Ureter (tissue), 1 donor: Measurements from ENCODE around the gene WDR5. TPM values are rescaled to one million over a fixed set of nuclear protein-coding genes. Genes with fewer than 3 reads are reported as not detected.

Experiments
- DNase-seq: peaks from one replicate; pipeline ENCODE4 v3.0.0-alpha.2; 2020; ENCODE audit warnings: low spot score
- total RNA-seq: library from RNA; stranded (reverse); gene quantifications from one replicate; pipeline ENCODE4 v1.2.4, GENCODE V29; 2023
- donor health status: DM: yes; HTN: yes; CAD: no.

The WDR5 gene
- total RNA-seq, 1 donor from 2014 or later = 30.6 TPM

DNA sequence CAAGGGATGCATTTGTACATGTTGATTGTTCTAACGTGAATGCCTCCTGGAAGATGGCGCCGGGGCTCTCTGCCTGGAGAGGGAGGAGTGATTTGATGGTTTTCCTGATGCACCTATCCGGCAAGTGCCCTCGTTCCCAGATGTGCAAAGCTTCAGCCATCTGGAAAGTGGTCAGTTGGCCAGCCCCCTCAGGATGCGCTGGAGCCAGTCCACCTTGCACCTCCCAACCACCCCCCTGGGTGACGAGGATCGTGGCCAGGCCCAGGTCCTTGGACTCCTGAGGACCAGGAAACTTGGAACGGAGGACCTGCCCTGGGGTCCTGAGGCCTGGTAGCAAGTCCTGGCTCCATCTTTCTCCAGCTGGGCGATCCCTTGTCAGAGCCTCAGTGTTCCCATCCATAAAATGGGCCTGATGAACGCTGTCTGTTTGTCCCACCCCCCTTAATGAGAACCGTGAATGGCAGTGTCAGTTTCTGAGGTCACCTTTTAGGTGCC, 52.1 kb downstream of the WDR5 start:
- no peak for DNase-seq

DNA sequence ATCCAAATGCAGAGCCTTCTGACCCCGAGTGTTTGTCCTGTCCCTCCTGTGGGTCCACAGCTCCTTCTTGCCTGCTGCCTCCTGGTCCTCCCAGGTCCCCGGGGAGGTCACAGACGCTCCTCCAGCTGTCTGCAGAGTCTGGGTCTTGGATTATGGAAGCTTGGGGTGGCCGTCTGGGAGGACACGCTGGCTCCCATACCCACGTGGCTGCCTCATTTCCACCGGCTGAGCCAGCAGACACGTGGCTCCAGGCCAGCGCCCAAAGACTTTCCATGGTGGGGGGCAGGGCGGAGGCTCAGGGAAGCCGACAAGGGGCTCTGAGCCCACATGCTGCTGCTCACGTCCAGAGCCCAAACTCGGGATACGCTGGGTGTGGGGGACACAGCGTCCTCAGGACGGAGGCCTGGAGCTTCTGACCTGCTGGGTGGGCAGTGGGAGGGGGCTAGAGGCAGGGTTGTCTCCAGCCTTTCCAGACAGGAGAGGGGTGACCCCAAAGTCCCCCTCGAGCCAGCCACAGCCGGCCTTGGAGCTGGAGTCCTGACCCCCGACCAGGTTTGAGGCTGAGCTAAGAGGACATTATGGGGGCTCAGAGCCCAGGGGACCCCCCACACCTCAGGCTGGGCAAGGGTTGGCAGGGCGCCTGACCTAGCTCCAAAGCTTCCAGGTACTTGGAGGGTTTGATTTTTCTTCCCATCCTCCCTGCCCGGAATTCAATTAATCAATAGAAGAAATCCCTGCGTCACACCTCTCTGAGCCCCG, 52.7 kb downstream of the WDR5 start:
- no peak for DNase-seq

DNA sequence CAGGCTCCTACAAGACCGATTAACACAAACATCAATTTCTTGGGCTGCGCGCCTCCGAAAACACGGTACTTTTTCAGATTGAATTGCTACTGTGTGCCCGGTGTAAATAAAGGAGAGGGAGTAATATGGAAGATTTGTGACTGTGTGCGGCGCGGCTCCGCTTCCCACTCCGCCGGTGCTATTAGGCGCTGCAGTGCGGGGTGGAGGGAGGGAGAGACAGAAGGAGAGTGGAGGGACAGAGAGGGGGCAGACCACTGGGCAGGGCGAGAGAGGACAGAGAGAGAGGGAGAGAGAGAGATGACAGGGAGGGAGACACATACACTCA, 53.2 kb downstream of the WDR5 start:
- DNase-seq = no peak

DNA sequence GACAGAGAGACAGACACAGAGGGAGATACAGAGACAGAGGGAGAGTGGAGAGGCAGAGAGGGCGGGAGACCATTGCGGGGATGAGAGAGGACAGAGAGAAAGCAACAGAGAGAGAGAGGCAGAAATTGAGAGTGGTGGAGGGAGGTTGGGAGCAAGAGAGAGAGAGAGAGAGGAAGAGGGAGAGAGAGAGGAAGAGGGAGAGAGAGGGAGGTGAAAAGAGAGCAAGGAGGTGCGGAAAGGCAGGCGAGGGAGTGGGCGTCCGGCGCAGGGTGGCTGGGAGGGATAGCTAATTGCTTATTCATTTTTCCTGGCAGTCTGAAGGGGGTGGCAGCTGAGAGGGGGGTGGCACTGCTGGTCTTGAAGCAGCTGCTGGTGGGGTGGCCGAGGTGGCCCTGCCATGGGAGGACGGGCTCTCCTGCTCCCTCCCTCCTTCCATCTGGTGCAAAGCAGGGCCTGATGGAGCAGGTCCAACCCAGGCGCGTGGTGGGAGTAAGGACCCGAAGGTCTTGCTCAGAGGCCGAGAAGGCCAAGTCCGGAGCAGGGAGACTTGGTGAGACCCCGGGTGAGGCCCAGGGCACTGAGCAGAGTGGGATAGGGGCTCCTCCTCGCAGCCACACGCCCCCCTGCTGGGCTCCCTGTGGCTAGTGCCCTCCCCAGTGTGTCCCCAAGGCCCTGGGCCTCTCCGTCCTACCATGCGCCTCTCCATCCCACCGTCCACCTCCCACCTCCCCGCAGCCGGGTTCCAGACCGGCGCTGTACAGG, 53.8 kb downstream of the WDR5 start:
- no peak for DNase-seq

DNA sequence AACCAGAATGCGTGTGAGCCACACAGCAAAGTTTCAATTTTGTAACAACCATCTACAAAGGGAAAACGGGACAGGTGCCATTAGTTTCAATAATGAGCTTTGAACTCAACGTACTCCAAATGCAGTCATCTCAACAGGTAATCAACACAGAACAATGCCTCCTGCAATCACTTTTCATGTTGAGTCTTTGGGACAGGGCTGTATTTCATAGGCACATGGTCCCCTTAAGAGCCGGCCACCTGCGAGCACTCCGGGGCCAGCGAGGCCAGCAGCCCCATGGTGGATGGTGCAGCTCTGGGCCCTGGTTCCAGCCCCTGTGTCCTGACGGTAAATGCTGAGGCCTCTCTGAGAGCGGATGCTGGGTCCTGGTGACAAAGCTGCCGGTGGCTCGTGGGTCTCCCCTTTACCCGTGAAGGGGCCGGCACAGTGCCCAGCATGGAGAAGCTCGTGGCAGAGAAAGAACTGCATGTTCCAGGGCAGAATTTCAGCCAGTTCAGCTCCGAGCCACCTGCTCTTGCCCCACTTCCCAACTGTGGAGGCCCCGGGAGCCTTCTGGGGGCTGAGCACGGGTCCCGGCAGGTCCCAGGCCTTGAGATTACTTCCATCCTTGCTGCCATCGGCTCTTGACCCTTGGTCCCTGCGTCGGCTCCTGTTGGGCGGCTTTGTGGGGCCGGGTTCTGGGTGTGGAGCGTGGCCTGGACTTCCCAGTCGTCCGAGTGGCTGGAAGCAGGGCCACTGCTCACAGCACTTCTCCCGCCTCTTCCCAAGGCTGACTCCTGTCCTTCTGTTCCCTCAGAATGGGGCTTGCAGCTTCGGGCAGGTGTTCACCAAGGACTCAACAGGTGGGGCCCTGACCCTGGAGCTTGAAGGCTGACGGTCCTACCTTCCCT, 54.6 kb downstream of the WDR5 start:
- no peak for DNase-seq

DNA sequence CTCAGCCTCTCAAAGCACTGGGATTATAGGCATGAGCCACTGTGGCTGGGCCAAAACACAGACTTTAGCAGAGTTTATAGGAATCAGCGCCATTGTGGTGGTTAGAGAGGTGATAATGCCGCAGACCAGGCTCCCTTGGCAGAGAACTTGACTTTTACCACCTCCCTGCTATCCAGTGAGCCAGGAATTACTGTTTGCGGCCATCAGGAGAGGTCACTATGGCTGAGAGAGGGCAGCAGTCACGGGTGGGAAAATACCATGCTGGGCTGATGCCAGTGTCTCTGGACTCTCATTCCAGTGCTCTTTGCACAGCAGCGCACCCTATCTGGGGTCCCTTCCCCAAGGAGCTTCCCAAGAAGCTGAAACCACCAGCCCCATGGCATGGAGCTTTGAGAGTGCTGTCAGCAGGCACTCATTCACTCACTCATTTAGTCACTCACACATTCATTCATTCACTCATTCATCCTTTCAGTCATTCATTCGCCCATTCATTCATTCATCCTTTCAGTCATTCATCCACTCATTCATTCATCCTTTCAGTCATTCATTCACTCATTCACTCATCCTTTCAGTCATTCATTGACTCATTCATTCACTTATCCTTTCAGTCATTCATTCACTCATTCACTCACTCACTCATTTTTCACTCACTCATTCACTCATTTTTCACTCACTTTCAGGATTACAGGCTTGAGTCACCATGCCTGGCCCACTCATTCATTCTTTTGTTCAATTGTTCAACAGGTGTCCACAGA, 55.8 kb downstream of the WDR5 start:
- no peak for DNase-seq

DNA sequence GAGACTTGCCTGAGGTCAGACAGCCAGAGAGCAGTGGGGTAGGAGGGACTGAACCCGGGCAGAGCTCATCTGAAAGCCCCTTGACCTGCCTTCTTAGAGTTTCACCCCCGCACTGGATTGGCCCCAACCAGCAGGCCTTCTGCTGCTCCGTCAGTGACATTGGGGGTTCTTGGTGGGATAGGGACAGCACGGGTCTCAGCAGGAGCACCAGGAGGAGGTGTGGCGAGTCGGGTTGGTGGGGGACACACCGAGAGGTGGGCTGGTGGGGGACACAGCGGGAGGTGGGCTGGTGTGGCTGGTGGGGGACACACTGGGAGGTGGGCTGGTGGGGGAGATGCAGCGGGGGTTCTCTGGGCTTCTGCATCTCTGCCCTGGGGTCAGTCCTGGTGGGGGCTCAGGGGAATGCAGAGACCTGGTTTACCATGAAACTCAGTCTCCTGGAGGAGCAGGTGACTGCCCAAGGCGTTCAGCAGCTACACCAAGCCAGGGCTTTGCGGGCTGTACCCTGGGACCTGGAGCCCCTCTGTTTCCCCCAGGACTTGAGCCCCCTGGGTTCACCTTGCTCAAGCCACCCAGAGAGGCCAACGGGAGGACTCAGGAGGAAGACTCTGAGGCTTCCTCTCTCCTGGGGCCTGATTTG, 56.5 kb downstream of the WDR5 start:
- DNase-seq = no peak

DNA sequence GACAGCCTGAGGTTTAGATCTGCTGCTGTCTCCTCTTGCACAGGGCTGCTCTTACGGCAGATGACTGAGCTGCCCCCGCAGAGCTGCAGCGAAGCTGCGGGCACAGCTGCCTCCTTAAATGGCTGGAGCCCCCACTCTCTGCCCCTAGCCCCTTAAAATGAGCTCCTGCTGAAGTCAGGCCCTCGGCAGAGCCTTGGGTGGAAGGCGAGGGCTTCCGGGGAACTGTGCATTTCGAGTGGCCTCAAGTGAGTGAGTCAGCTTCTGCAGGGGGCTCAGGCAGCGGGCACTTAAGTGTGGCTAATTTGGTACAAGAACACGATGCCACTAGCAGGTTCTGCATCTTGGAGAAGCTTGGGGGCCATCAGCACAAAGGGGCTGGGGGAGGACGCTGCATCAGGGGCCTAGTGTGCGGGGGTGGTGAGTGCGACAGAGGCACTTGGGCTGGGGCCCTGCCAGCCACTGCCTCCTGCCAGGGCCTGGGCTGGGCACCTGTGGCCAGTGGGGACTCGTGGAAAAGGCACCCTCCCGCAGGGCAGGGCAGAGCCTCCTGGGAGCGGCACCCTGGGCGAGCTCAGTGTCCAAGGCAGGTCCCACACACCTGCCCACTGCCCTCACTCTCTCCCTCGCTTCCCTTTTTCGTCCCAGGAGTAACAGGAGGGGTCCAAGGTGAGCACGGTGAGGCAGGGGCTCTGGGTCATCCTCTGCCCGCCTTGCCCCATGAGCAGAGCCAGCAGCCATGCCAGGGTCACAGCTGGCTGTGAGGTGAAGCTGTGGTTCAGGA, 57.3 kb downstream of the WDR5 start:
- no peak for DNase-seq

DNA sequence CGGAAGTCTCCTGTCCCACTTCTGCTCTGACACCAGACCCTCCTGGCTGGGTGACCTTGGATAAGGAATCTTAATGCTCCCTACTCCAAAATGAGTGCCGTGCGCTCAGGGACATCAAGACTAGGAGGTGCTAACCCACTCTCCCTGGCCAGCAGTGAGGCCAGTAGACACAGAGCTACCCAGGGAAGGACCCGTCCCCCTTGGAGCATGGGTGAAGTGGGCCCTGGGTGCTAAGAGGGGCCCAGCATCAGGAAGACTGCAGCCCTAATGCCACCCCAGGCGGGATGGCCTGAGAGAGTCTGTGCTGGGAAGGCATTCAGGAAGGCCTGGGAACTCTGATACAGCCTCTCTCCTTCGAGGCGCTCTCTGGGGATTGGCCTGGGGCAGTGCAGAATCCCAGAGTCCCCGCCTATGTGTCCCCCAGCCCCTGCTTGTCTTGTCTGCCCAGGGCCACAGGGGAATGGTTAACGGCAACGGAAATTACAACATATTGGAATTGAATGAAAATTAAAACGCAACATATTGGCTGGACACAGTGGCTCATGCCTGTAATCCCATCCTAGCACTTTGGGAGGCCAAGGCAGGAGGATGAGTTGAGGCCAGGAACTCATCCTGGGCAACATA, 58.1 kb downstream of the WDR5 start:
- no peak for DNase-seq

DNA sequence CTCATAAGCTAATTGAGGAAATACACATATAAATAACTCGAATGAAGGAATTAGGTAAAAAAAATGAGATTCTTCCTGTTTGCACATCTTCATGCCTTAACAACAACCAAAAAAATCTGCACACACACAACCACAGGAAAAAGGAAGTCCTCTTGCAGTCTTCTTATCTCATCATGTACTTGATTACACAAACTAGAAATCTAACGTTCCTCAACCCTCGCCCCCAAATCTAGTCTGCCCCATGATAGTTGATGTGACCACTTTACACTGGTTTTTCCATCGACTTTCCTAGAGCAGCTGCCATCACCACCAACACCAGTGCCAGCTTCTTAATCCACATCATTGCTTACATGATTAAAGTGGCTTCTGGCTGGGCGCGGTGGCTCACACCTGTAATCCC, 59.7 kb downstream of the WDR5 start:
- no peak for DNase-seq

DNA sequence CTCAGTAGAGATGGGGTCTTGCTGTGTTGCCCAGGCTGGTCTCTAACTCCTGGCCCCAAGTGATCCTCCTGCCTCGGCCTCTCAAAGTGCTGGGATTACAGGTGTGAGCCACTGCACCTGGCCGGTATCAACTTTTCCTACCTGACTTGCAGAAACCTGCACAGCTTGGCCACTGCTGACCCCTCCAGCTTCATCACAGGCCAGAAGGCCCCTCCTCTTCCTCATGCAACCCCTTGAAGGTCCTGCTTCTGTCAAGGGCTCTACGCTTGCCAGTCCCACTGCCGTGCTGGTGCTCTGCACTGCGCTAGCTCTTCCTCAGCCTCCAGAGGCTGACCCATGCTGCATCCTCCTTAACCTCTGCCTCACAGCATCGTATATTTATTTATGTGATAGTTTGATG, 61.0 kb downstream of the WDR5 start:
- DNase-seq = no peak

DNA sequence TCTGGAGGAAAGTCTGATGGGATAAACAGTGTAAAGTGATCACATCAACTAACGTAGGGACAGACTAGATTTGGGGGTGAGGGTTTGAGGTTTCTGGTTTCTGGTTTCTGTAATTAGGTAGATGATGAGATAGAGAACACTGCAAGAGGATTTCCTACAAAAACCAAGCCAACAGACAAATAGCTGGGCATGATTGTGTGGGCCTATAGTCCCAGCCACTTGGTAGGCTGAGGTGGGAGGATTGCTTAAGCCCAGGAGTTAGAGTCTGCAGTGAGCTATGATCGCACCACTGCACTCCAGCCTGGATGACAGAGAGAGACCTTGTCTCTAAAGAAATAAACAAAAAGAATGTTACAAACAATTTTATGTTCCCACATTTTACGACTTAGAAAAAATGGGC, 62.9 kb downstream of the WDR5 start:
- no peak for DNase-seq

DNA sequence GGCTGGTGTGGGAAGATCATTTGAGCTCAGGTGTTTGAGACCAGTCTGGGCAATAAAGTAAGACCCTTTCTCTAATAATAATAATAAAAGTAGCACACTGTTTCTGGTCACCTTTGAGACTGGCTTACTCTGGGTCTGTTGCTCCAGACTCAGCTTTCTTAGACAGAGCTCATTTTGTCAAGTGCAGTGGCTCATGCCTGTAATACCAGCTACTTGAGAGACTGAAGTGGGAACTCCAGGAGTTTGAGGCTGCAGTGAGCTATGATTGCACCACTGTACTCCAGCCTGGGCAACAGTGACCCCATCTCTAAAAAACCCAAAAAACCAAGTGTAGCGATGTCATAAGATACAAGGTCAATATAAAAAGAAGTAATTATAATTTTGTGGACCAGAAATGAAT, 64.8 kb downstream of the WDR5 start:
- DNase-seq = no peak

DNA sequence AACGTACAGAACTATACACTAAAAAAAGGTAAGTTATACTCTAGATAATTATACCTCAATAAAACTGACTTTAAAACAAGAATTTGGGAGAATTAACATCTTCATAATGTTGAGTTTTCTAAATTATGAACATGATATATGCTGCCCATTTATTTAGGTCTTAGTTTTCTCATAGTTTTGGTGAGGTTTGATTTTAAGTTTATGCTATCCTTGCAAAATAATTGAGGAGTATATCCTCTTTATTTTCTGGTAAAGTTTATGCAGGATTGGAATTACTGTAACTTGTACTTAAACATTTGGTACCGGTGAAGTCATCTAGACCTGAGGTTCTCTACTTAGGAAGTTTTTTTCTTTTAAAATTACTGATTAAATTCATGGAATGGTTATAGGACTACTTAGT, 67.3 kb downstream of the WDR5 start:
- no peak for DNase-seq

DNA sequence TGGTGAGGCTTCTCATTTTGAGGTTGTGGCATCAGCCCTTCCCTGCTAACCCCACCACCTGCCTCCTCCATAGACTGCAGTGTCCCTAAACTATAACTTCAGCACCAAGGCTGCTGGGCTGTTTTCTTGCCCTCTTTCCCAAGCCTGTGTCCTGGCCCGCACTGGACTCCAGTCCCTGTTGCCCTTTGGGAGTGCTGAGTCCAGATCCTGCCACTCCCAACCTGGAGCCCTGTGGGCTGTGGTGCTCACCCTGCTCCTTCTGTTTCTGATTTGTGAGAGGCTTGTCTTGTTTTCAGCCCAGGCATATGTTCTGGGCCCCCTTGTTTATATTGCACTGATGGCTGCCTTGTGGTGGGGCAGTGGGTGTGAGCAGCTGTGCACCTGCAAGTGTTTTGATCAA, 68.2 kb downstream of the WDR5 start:
- no peak for DNase-seq

DNA sequence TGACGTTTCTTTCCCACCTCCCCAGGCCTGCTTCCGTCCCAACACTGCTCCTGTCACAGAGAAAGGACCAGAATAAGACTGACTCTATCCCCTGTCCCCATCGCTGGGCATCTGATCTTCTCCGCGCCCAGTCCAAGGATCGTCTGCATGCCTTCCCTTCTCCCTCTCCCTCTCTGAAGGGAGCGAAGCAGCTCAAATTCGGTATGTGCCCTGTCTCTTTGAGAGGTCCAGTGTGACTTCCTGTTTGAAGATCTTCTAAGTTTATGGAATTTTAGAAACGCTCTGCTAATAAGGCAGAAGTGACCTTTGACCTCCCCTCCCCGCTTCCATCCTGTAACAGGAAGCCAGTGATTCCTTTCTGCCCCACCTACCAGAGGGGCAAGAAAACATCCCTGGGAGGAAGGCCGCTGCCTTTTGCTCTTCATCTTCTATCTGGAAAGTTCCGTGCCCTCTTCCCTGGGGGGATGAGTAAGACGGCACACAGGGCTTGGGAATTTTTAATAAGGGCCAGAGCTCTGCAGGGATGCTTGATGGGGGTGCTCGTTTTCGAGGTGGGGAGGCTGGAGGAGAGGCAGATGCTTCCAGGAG, 69.2 kb downstream of the WDR5 start:
- no peak for DNase-seq

DNA sequence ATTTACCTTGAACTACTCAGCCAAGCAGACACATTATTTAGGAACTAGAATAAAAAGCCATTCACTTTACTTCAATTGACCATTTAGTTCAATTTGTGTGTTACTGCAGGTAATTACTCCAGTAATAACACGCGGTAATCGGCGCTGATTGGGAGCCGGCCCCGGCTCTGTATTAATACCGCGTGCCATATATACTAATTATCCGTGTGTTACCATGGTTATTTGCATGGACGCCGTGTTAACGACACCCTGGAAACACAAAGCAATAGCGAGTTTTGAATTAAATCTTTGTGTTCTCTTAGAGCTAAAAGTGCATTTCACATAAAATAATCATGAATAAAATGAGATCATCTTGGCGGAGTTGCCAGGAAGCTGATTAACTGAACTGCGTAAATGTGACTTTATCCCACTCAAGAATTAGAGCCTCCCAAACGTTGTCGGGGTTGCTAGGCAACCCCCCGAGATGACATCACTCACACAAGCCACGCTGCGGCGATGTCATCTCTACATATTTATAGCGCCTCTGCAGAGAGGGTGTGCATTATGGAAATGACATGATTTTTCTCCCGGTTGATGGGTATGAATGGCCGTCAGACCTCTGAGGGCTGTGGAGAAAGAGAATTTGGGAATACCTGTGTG, 69.9 kb downstream of the WDR5 start:
- DNase-seq = no peak

DNA sequence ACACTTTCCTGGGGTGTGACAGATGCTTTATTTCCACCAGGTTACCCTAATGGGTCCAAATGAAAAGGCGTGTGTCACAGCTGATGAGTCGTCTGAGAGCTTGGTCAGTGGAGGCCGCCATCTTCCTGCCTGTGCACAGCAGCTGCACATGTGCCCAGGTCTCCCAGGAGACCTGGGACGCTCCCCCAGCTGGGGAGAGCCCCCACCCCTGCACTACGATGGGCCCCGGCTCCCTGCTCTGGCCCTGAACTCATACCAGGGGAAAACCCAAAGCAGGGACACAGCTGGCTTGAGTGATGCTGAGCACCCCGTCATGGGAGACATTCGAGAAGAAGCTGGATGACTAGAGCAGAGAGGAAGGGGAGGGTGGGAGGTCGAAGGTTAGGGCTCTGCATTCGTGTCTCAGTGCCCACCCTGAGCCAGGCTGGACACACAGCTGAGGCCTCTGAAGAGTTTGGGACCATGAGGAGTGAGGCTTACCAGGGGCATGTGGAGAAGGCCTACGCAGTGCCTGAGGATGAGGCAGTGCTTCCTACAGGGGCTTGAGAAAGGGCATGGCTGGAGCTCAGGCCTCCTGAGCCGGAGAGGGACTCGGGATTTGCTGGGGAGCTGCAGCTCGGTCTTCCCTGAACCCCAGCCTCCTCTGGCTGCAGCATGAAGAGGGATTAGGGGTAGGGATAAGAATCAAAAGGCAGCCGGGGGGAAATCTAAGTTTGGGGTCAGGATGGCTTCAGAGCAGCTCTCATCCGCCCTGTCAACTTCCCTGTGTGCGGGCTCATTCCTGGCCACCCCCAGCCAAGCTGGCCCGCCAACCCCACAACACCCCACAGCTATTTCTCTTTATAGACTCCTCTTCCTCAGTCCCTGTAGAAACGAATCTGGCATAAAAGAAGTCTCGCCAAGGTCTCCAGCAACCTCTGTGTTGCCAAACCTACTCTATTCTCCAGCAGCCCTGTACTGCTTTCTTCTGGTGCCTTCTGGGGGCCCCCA, 70.7 kb downstream of the WDR5 start:
- no peak for DNase-seq
